Neural cell (in vitro differentiated cells): ENCODE measurements around the gene RAB3C. TPM values are rescaled to one million over a fixed set of nuclear protein-coding genes. Genes with fewer than 3 reads are reported as not detected.

Experiments
- H2AFZ ChIP-seq: fragments of 200-600, 300-800 bp; sonication (generic), shearing (Covaris generic); 2 replicates; pipeline ENCODE4 v1.6.0; 2014; ENCODE audit warnings: low read depth, mild to moderate bottlenecking, antibody characterized with exemption, low read length, moderate library complexity
- H3F3A ChIP-seq: fragments of 200-600 bp; shearing (Covaris generic); 2 replicates; pipeline ENCODE4 v1.6.1; 2016; ENCODE audit warnings: mild to moderate bottlenecking, moderate library complexity, mixed read lengths, antibody characterized with exemption, low read length; ENCODE audit not compliant: insufficient read depth, poor library complexity, severe bottlenecking
- H3K27ac ChIP-seq: fragments of 200-600, 300-800 bp; sonication (generic), shearing (Covaris generic); 2 replicates; pipeline ENCODE4 v1.5.1; 2014; ENCODE audit warnings: mild to moderate bottlenecking, low read length, moderate library complexity
- H3K27me3 ChIP-seq: fragments of 300-800, 200-600 bp; sonication (generic), shearing (Covaris generic); 2 replicates; pipeline ENCODE4 v1.6.0; 2014; ENCODE audit warnings: mild to moderate bottlenecking, low read depth, low read length, moderate library complexity; ENCODE audit not compliant: insufficient read depth
- H3K36me3 ChIP-seq: fragments of 300-800, 200-600 bp; sonication (generic), shearing (Covaris generic); 2 replicates; pipeline ENCODE4 v1.5.1; 2014; ENCODE audit warnings: mild to moderate bottlenecking, antibody characterized with exemption, low read length, moderate library complexity; ENCODE audit not compliant: insufficient read depth
- H3K4me2 ChIP-seq: fragments of 300-800, 200-600 bp; sonication (generic), shearing (Covaris generic); 2 replicates; pipeline ENCODE4 v1.6.0; 2014; ENCODE audit warnings: mild to moderate bottlenecking, low read length
- H3K4me3 ChIP-seq: fragments of 300-800, 200-600 bp; sonication (generic), shearing (Covaris generic); 2 replicates; pipeline ENCODE4 v1.5.1; 2014; ENCODE audit warnings: mild to moderate bottlenecking, low read length, moderate library complexity
- H3K79me2 ChIP-seq: fragments of 200-600 bp; shearing (Covaris generic); replicated peaks from 2 replicates; pipeline ENCODE4 v1.6.0; 2014; ENCODE audit warnings: mild to moderate bottlenecking, low read length, moderate library complexity; ENCODE audit not compliant: insufficient read depth
- H3K9ac ChIP-seq: fragments of 300-800, 200-600 bp; sonication (generic), shearing (Covaris generic); 2 replicates; pipeline ENCODE4 v1.6.1; 2016; ENCODE audit warnings: mild to moderate bottlenecking, low read length, mixed read lengths
- H3K9me2 ChIP-seq: fragments of 200-600 bp; shearing (Covaris generic); 2 replicates; pipeline ENCODE4 v1.6.1; 2016; ENCODE audit warnings: mild to moderate bottlenecking, low read length, mixed read lengths; ENCODE audit not compliant: insufficient read depth
- H3K9me3 ChIP-seq: fragments of 200-600, 300-800 bp; sonication (generic), shearing (Covaris generic); 2 replicates; pipeline ENCODE4 v1.6.1; 2016; ENCODE audit warnings: mild to moderate bottlenecking, mixed run types, low read length, moderate library complexity, mixed read lengths
- H4K20me1 ChIP-seq: fragments of 200-600 bp; shearing (Covaris generic); 2 replicates; pipeline ENCODE4 v1.6.1; 2016; ENCODE audit warnings: mild to moderate bottlenecking, mixed run types; ENCODE audit not compliant: insufficient read depth
- EP300 ChIP-seq: fragments of 450-650 bp; conservative IDR thresholded peaks from 2 replicates; pipeline ENCODE4 v1.6.1; 2014; ENCODE audit warnings: antibody characterized with exemption, mild to moderate bottlenecking, moderate library complexity; ENCODE audit not compliant: poor library complexity, severe bottlenecking
- EZH2 ChIP-seq: fragments of 200-600, 300-800 bp; shearing (Covaris generic), sonication (generic); IDR thresholded peaks from 2 replicates; pipeline ENCODE4 v1.6.1; 2014; ENCODE audit warnings: antibody characterized with exemption, low read length, borderline replicate concordance, mild to moderate bottlenecking; ENCODE audit not compliant: insufficient read depth, poor library complexity, severe bottlenecking
- MXI1 ChIP-seq: fragments of 450-650 bp; conservative IDR thresholded peaks from 2 replicates; pipeline ENCODE4 v1.6.1; 2014; ENCODE audit warnings: antibody characterized with exemption, mild to moderate bottlenecking; ENCODE audit not compliant: poor library complexity, severe bottlenecking
- POLR2AphosphoS5 ChIP-seq: IDR thresholded peaks from 2 replicates; pipeline ENCODE4 v1.6.1; 2012
- RAD21 ChIP-seq: fragments of 450-650 bp; conservative IDR thresholded peaks from 2 replicates; pipeline ENCODE4 v1.6.1; 2014; ENCODE audit warnings: antibody characterized with exemption, mild to moderate bottlenecking, moderate library complexity
- REST ChIP-seq: IDR thresholded peaks from 2 replicates; pipeline ENCODE4 v1.6.1; 2012; ENCODE audit warnings: borderline replicate concordance
- SMC3 ChIP-seq: fragments of 450-650 bp; conservative IDR thresholded peaks from 2 replicates; pipeline ENCODE4 v1.6.1; 2014; ENCODE audit warnings: antibody characterized with exemption, mild to moderate bottlenecking, moderate library complexity; ENCODE audit not compliant: poor library complexity
- TAF1 ChIP-seq: IDR thresholded peaks from 2 replicates; pipeline ENCODE4 v1.6.1; 2012; ENCODE audit warnings: low read depth
- polyA plus RNA-seq: library from polyadenylated mRNA; depleted of rRNA; stranded (reverse); fragments of >200 nt; gene quantifications from 2 replicates; pipeline ENCODE4 v1.2.3, GENCODE V29; 2014
- TF ChIP-seq, protein P1 (sequence below): fragments of 450-650 bp; IDR thresholded peaks from 2 replicates; pipeline ENCODE4 v1.5.1; 2014; ENCODE audit warnings: antibody characterized with exemption, mild to moderate bottlenecking, moderate library complexity; ENCODE audit not compliant: poor library complexity, severe bottlenecking

The RAB3C gene
- polyA plus RNA-seq, 1 donor from 2014 or later = 94.3 TPM

DNA sequence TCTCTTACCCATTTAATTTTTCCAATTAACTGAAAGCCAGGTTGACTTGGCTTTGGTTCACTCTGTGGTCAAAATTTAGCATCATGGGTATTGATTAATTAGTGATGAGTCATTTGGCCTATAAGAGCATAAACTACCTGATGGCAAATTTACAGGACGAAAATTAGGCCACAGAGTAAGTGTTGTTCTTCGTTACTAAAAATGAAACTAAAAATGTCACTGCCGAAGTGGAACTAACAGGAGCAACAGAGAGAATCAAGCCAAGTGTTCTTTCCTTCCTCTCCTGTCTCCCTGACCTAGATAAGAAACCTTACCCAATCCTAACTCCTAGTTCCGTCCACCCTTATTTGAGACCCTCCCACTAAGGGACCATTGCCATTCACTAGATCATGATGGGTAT is 176.9 kb downstream of the RAB3C start:
- H3K79me2 ChIP-seq = no peaks in the 10 kb centered on the region
- H3K9ac ChIP-seq = no peak overlapping the region
- no peak overlapping the region for H3K4me3 ChIP-seq
- TF ChIP-seq SMC3 (no peak), REST (no peak), TAF1 (no peak), RAD21 (no peak), EP300 (no peak), POLR2AphosphoS5 (no peak), EZH2 (no peak), MXI1 (no peak)
- TF ChIP-seq, protein P1, sequence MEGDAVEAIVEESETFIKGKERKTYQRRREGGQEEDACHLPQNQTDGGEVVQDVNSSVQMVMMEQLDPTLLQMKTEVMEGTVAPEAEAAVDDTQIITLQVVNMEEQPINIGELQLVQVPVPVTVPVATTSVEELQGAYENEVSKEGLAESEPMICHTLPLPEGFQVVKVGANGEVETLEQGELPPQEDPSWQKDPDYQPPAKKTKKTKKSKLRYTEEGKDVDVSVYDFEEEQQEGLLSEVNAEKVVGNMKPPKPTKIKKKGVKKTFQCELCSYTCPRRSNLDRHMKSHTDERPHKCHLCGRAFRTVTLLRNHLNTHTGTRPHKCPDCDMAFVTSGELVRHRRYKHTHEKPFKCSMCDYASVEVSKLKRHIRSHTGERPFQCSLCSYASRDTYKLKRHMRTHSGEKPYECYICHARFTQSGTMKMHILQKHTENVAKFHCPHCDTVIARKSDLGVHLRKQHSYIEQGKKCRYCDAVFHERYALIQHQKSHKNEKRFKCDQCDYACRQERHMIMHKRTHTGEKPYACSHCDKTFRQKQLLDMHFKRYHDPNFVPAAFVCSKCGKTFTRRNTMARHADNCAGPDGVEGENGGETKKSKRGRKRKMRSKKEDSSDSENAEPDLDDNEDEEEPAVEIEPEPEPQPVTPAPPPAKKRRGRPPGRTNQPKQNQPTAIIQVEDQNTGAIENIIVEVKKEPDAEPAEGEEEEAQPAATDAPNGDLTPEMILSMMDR = no peak
- no peak overlapping the region for H3K27ac ChIP-seq
- no peaks in the 10 kb centered on the region for H3K36me3 ChIP-seq
- no peaks in the 10 kb centered on the region for H3K9me2 ChIP-seq
- H3K9me3 ChIP-seq = no peaks in the 10 kb centered on the region
- no peaks in the 10 kb centered on the region for H3K27me3 ChIP-seq
- no peaks in the 10 kb centered on the region for H4K20me1 ChIP-seq
- H2AFZ ChIP-seq = no peak overlapping the region
- no peak overlapping the region for H3K4me2 ChIP-seq
- H3F3A ChIP-seq = no peaks in the 10 kb centered on the region

- Histone ChIP-seq H3K79me2 (no peaks in the 10 kb centered on the region), H3K9ac (no peak overlapping the region), H3K4me2 (no peak overlapping the region), H3K9me3 (no peaks in the 10 kb centered on the region), H3K36me3 (no peaks in the 10 kb centered on the region), H3K4me3 (no peak overlapping the region), H2AFZ (no peak overlapping the region), H3F3A (no peaks in the 10 kb centered on the region), H3K27me3 (no peaks in the 10 kb centered on the region), H3K9me2 (no peaks in the 10 kb centered on the region), H4K20me1 (no peaks in the 10 kb centered on the region), H3K27ac (no peak overlapping the region)
- TF ChIP-seq EP300 (no peak), SMC3 (no peak), POLR2AphosphoS5 (no peak), EZH2 (no peak), MXI1 (no peak), REST (no peak), TAF1 (no peak), RAD21 (no peak)
- TF ChIP-seq, protein P1 = no peak
Measured at GRCh38 chr5:58760222-58760621, 177.3 kb downstream of the RAB3C start.
